ENCODE results near the gene LRRC52.

The LRRC52 gene

GRCh38 chr1:165537356-165538109, 6.3 kb upstream of the LRRC52 start:
- no peak for DNase-seq (ENCODE audit: low read depth in 1 of 2, low spot score in 1 of 2)

- DNase-seq (ENCODE audit: low read depth in 1 of 2, low spot score in 1 of 2): no peak
These were observed 4.5 kb upstream of the LRRC52 start for GRCh38 chr1:165539306-165539705.

- no peak for DNase-seq (ENCODE audit: low read depth in 1 of 2, low spot score in 1 of 2)
These were observed 3.9 kb upstream of the LRRC52 start for GRCh38 chr1:165539908-165540307.

- DNase-seq (ENCODE audit: low read depth in 1 of 2, low spot score in 1 of 2): no peak
These were observed 1.7 kb upstream of the LRRC52 start for GRCh38 chr1:165542015-165542631.

GRCh38 chr1:165542647-165543046, 1.2 kb upstream of the LRRC52 start:
- no peak for DNase-seq (ENCODE audit: low read depth in 1 of 2, low spot score in 1 of 2)

- no peak for DNase-seq (ENCODE audit: low read depth in 1 of 2, low spot score in 1 of 2)
These were observed 1.2 kb downstream of the LRRC52 start for GRCh38 chr1:165544996-165545395.

GRCh38 chr1:165545974-165546373, 2.2 kb downstream of the LRRC52 start:
- DNase-seq (ENCODE audit: low read depth in 1 of 2, low spot score in 1 of 2): no peak

- DNase-seq (ENCODE audit: low read depth in 1 of 2, low spot score in 1 of 2): no peak
These were observed 6.2 kb downstream of the LRRC52 start for GRCh38 chr1:165549973-165550372.

GRCh38 chr1:165551469-165551868, 7.7 kb downstream of the LRRC52 start:
- DNase-seq (ENCODE audit: low read depth in 1 of 2, low spot score in 1 of 2): no peak

- DNase-seq (ENCODE audit: low read depth in 1 of 2, low spot score in 1 of 2): no peak
These were observed 17.3 kb downstream of the LRRC52 start for GRCh38 chr1:165560883-165561656.

GRCh38 chr1:165562571-165562970, 18.8 kb downstream of the LRRC52 start:
- DNase-seq (ENCODE audit: low read depth in 1 of 2, low spot score in 1 of 2): no peak

GRCh38 chr1:165563551-165563950, 19.8 kb downstream of the LRRC52 start:
- DNase-seq (ENCODE audit: low read depth in 1 of 2, low spot score in 1 of 2): no peak

- DNase-seq (ENCODE audit: low read depth in 1 of 2, low spot score in 1 of 2): no peak
These were observed 20.8 kb downstream of the LRRC52 start for GRCh38 chr1:165564561-165564960.

GRCh38 chr1:165565751-165566490, 22.1 kb downstream of the LRRC52 start:
- DNase-seq (ENCODE audit: low read depth in 1 of 2, low spot score in 1 of 2): no peak

GRCh38 chr1:165570078-165570477, 26.3 kb downstream of the LRRC52 start:
- DNase-seq (ENCODE audit: low read depth in 1 of 2, low spot score in 1 of 2): no peak

GRCh38 chr1:165573787-165574186, 30.0 kb downstream of the LRRC52 start:
- no peak for DNase-seq (ENCODE audit: low read depth in 1 of 2, low spot score in 1 of 2)

GRCh38 chr1:165574295-165574694, 30.5 kb downstream of the LRRC52 start:
- no peak for DNase-seq (ENCODE audit: low read depth in 1 of 2, low spot score in 1 of 2)

GRCh38 chr1:165575468-165576099, 31.8 kb downstream of the LRRC52 start:
- DNase-seq (ENCODE audit: low read depth in 1 of 2, low spot score in 1 of 2): no peak

GRCh38 chr1:165576536-165576935, 32.7 kb downstream of the LRRC52 start:
- no peak for DNase-seq (ENCODE audit: low read depth in 1 of 2, low spot score in 1 of 2)

- no peak for DNase-seq (ENCODE audit: low read depth in 1 of 2, low spot score in 1 of 2)
These were observed 33.9 kb downstream of the LRRC52 start for GRCh38 chr1:165577707-165578106.
